ENCODE results near the gene ZNF335.
A peak's percentile ranks its signal among the peaks of the same experiment; 100 is the strongest.
"Not testable (repeated sequence)": the region's sequence is repeated elsewhere in the genome, so short reads cannot be mapped to it uniquely, and the experiment has no call there.

The ZNF335 gene

GRCh38 chr20:45934586-45935415 lies 37.2 kb downstream of the ZNF335 start, which contains the start of gene PCIF1:
Gene PCIF1, plus strand, starts transcription at chr20:45934683. Its CDS starts 4,317 bp downstream, at chr20:45939000.
- peak; percentile 95 to 98 for DNase-seq (ENCODE audit: low read depth in 2 of 2)

- DNase-seq (ENCODE audit: low read depth in 2 of 2): no peak
Observed at GRCh38 chr20:45934046-45934585, 37.9 kb downstream of the ZNF335 start.

GRCh38 chr20:45933266-45934045 lies 38.5 kb downstream of the ZNF335 start:
- DNase-seq (ENCODE audit: low read depth in 2 of 2): peak in 1 of 2 donors; percentile 11

DNA sequence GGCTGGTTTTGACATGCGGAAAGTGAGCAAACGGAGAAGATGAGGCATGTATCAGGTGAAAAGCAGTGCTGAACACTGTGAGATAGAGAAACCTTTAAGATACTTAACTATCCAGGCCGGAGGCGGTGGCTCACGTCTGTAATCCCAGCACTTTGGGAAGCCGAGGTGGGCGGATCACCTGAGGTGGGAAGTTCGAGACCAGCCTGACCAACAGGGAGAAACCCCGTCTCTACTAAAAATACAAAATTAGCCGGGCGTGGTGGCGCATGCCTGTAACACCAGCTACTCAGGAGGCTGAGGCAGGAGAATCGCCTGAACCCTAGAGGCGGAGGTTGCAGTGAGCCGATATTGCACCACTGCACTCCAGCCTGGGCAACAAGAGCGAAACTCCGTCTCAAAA lies 40.3 kb downstream of the ZNF335 start:
- not testable (repeated sequence) for DNase-seq (ENCODE audit: low read depth in 2 of 2)

DNA sequence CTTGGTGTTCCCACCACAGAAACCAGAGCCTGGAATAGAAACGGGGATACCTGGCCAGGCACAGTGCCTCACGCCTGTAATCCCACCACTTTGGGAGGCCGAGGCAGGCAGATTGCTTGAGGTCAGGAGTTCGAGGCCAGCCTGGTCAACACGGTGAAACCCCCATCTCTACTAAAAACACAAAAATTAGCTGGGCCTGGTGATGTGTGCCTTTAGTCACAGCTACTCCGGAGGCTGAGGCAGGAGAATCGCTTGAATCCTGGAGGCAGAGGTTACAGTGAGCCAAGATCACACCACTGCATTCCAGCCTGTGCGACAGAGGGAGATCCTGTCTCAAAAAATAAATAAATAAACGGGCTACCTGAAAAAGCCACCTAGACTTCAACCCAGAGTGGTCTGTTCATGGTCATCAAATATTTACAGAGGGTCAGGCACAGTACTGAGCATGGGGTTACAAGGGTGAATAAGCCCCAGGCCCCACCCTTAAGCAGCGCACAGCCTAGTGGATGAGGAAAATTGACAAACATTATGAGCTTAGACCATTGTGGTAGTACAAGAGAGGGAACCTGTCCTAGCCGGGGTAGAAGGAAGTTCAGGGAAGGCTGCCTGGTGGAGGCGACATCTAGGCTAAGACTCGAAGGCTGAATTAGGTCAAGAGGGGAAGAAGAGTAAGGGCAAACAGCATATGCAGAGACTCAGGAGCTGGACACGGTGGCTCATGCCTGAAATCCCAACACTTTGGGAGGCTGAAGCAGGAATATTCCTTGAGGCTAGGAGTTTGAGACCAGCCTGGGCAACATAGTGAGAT lies 44.7 kb downstream of the ZNF335 start:
- DNase-seq (ENCODE audit: low read depth in 2 of 2): no peak

- no peak for DNase-seq (ENCODE audit: low read depth in 2 of 2)
Observed at GRCh38 chr20:45926731-45927070, 45.3 kb downstream of the ZNF335 start.

- no peak for DNase-seq (ENCODE audit: low read depth in 2 of 2)
Observed at GRCh38 chr20:45925821-45926506, 46.0 kb downstream of the ZNF335 start.

DNA sequence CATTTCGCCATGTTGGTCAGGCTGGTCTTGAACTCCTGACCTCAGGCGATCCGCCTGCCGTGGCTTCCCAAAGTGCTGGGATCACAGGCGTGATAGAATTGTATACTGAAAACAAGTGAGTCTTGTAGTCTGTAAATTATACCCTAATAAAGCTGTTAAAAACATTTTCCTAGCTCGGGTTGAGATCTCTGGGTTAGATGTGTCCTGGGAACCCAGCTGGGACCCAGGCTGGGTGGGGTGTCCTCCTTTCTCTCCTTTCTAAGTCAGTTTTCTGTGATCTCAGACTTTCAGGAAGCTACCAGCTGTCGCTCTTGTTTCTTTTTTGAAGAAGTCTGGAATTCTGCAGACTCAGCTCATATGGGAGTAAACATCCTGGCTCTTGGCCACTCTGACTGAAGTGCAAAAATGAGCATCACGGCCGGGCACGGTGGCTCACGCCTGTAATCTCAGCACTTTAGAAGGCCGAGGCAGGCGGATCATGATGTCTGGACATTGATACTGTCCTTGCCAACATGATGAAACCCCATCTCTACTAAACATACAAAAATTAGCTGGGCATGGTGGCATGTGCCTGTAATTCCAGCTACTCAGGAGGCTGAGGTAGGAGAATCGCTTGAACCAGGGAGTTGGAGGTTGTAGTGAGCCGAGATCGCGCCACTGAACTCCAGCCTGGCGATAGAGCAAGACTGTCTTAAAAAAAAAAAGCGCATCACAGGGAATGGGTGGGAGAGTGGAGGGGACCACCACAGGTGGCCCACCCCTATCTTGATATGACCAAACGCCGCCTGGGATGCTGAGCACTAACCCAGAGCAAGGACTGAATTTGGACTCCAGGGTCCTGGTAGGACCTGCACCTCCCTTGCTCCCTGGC lies 47.4 kb downstream of the ZNF335 start:
- DNase-seq (ENCODE audit: low read depth in 2 of 2): no peak

DNA sequence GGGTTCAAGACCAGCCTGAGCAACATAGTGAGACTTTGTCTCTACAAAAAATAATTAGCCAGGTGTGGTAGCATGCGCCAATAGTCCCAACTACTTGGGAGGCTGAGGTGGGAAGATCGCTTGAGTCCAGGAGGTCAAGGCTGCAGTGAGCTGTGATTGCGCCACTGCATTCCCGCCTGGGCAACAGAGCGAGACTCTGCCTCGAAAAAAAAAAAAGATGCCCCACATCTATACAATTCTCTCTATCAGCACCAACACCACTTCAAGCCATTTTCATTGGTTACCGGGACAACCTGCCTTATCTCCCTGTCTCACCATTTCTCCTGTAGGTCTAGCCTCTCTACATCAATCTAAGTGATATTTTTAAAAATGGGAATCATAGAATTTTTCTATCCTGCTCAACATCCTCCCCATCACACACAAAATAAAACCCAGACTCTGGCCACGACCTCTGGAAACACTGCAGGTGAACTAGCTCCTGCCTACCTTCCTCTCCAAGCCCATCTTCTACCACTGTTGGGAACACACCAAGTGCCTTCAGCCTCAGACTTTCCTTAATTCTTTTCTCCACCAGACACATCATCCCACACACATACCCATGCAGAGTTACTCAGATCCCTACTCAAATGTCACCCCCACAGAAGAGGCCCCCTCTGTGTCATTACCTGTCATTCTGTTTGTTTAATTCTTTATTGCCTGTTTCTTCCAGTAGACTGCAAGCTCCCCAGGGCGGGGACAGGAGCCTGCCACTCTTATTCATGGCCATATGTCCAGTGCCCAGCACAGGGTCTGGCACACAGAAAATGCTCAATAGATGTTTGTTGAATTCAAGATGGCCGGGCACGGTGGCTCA lies 50.4 kb downstream of the ZNF335 start:
- DNase-seq (ENCODE audit: low read depth in 2 of 2): no peak

DNA sequence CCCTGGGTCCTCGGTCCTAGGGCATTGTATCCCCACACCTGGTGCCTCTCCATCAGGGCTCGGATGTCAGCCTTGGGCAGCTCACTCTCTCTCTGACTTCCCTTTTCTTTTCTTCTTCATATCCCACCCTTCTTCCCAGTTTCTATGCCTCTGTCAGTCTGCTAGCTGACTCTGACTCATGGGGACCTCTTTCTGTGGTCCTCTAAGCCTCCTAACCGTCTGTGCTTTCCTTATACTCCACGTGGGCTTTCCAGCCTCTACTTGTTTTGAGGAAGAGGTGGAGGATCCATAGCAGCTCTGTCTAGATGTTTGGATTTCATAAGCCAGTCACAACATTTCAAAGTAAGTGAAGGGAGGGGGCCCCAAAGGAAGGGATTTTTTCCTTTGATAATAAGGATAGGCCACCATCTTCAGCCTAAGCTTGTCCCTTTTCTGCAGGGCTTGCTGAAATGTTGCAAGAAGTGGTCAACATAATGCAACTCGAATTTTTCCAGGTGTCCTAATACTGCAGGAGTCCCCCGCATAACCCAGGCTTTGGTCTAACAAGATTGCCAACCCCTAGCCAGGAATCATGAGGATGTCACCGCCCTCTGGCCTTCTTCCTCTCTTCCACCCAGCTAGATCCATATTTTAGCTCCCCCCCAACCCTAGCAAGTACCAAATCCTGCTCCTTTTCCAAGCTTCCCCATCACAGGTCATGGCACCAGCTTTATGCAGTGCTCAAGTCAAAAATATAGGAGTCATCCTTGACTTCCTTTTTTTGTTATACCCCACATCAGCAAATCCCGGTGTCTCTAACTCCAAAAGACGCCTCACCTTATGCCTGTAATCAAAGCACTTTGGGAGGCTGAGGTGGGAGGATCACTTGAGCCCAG lies 51.3 kb downstream of the ZNF335 start:
- DNase-seq (ENCODE audit: low read depth in 2 of 2): no peak

DNA sequence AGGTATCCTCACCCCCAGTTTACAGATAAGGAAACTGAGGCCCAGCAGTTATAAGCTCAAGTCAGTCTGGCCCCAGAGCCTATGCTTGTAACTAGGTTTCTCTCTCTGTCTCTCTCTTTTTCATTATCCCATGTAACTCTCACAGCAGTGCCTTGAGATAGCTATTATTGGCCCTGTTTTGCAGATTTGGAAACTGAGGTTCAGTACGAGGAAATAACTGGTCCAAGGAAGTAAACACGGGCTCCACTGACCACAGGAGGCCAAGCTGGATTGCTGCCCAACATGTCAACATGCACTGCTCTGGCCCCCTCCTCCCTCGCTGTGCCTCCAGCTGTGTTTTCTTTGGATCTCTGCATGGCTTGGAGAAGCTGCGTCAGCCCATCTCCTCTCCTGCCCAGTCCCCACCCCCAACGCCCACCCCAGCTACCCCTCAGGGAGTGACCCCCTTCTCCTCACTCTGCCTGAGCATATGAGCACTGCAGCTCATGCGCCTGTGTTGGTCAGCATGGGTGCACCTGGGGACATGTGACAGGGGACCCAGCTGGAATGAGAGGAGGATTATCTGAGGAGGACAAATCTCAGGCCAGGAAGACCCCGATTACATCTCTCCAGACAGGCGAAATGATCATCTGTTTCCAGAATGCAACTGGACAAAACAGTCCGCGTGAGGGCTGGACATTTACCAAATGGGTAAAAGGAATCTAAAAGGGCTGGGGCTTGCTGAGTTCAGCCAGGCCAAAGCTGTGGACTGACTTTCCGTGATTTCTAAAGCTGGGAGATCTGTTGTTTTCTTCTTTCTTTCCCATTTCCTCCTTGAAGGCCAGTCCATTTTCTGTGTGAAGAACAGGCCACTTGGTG lies 52.2 kb downstream of the ZNF335 start:
- DNase-seq (ENCODE audit: low read depth in 2 of 2): no peak

DNA sequence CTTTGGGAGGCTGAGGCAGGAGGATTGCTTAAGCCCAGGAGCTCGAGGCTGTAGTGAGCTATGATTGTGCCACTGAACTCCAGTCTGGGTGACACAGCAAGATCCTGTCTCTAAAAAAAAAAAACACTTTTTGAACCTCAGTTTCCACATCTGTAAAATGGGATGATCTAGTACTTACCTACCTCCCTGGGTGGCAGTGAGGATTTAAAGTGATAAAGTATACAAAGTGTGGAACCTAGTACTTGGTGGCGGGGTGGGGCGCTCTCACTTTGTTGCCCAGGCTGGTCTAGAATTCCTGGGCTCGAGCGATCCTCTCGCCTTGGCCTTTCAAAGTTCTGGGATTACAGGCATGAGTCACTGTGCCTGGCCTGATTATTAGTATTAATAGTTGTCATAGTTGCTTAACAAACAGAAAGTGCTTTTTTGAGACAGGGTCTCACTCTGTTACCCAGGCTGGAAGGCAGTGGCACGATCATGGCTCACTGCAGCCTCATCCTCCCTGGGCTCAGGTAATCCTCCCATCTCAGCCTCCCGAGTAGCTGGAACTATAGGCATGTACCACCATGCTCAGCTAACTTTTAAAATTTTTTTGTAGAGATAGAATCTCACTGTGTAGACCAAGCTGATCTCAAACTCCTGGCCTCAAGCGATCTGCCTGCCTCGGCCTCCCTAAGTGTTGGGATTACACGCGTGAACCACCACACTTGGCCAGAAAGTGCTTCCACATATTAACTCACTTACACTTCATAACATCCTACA lies 53.0 kb downstream of the ZNF335 start:
- DNase-seq (ENCODE audit: low read depth in 2 of 2): no peak

DNA sequence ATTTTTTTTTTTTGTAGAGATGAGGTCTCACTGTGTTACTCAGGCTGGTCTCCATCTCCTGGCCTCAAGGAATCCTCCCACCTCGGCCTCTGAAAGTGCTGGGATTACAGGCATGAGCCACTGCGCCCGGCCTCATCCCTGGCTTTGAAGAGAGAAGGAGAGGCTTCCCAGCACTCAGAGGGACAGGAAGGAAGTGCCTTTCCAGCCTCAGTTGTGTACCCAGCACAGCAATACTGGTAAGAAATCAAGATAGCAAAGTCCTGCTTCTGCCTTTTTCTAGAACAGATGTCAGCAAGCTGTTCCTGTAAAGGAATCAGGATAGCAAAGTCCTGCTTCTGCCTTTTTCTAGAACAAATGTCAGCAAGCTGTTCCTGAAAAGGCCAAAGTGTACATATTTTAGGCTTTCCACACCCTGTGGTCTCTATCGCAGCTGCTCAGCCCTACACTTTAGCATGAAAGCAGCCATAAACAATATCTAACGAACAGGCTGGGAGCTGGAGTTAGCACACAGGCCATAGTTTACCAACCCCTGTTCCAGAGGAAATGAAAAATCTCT lies 53.7 kb downstream of the ZNF335 start:
- DNase-seq (ENCODE audit: low read depth in 2 of 2): no peak

- DNase-seq (ENCODE audit: low read depth in 2 of 2): no peak
Observed at GRCh38 chr20:45917790-45918141, 54.2 kb downstream of the ZNF335 start.

DNA sequence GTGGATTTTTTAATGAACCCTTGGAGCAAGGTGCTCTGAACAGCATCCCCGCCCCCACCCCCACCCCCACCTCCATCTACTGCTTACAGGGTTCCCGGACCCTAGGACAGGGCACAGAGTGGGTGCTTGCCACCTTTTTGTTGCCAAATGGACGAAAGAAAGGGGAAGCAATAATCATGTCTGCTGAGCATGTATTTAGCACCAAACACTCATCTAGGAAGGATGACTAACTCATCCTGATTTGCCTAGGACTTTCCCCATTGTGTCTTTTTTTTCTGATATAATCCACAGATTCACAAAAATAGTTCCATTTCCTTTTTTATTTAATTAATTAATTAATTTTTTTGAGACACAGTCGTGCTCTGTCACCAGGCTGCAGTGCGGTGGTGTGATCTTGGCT lies 58.9 kb downstream of the ZNF335 start:
- no peak for DNase-seq (ENCODE audit: low read depth in 2 of 2)

DNA sequence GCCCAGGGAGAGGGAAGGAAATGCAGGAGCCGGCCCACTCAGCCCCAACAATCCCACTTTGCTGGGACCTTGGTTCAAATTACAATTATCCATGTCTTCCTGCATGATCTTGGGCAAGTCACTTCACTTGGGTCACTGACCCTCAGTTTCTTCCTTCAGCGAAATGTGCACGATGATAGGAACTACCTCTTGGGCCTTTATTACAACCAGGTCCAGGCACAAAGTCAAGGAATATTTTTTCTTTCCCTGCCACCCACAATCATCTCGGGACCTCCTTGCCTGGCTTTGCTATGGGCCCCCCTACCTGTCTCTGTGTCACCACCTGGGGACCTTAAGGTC lies 59.7 kb downstream of the ZNF335 start:
- no peak for DNase-seq (ENCODE audit: low read depth in 2 of 2)
